Activated naive CD8-positive, alpha-beta T cell treated with anti-CD3 and anti-CD28 coated beads, Interleukin-2, amount 50 U/mL, for 16 hours (primary cell): ENCODE measurements around the gene TNS1.

Experiments
- DNase-seq: peaks from one replicate; pipeline ENCODE4 v3.0.0-alpha.2; 2020; ENCODE audit warnings: low read depth, low spot score

Gene TNS1

DNA sequence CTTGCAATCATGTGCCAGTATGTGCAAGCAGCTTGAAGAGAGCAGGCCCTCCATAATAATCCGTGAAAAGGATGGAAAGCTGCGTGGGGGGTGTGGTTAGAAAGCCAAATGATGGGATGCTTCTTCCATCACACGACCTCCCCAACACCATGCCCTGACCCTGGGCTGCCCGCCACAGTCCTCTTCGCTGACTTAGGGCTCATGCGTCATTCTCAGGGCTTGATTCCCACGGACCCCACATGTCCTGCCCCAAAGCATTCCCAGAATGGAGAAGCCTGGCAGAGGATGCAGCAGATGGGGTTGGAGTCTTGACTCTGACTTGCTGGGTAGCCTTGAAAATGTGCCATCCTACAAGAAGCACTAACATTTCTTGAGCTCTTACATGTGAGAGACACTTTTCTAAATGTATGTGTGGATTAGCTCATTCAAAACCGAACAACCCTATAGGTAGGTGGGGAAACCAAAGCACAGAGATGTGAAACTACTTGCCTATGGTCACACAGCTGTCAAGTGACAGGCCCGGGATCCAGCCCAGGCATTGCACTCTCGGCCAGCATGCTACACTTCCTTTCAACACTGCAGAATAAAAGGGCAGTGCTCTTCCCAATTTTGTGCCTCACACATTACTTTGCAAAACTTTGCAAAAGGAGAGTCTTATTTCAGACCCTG is 3.7 kb downstream of the TNS1 start:
- DNase-seq: no peak

DNA sequence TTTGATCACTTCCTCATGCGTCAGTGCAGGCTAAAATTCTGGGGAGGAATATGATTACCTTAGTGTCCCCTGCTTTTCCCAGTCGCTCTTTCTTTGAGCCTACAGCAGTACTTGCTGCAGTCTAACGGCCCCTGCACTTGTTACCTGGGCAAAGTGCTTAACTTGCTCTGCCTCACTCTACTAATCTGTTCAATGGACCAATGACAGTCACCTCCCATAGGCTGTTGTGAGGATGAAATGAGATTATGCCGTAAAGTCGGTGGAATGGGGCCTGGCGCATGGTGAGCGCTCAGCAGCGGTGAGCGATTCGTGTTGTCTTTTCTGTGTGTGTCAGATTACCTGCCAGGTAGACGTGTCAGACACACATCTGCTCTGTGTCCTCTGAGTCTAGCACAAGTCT is 5.3 kb downstream of the TNS1 start:
- no peak for DNase-seq

GRCh38 chr2:217996361-217996760 is 6.4 kb downstream of the TNS1 start:
- no peak for DNase-seq

DNA sequence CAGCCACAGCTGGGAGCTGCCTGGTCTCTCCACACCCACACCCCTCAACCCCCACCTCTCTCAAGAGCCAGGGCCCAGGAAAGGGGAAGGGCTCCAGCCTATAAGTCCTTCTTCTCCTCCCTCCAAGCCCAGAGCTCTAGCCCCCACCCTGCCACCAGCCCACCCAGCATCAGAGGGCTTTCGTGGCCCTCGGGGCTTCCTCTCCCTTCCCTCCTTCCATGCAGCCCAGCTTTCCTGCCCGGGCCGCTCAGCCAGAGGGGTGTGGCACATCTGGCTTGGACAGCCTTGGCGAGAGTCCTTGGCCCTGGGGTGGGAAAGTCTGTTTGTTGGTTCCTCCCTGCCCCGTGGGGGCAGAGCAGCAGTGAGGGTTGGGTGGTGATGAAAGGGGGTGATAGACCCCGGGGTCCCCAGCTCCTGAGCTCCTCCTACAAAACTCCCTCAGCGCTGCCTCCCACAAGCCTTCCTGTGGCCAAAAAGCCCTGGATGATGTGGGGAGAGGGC is 7.0 kb downstream of the TNS1 start:
- no peak for DNase-seq

- no peak for DNase-seq
These were observed 8.0 kb downstream of the TNS1 start for GRCh38 chr2:217994776-217995274.

DNA sequence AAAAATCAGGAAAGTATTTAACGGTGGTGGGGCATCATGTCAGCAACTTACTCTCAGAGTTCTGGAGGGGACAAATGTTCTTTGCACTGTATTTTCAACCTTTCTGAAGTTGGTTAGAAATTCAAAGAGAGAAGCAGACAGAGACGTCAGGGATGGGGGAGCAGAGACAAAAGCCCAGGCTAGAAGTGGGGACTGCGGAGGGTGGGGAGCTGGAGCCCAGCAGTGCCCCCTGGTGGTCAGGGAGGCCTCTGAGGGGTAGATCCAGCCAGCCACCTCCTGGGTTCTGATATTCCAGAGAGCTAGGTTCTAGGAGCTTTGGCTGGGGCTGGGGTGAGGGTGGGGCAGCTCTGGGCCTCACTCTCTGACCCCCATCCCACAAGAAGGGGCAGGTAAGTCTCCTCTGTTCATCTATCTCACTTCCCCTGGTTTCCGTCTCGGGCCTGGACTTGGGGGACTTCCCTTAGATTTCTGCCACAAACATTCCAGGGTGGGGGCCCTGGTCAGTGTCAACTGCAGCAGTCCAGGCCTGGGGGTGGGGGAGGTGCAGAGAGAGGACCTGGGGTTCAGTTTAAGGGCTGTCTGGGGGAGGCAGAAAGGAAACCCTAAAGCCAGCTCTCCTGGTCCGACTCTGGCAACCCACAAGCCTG is 8.9 kb downstream of the TNS1 start:
- DNase-seq: peak; percentile 30

GRCh38 chr2:217993138-217993537 is 9.7 kb downstream of the TNS1 start:
- DNase-seq: no peak

DNA sequence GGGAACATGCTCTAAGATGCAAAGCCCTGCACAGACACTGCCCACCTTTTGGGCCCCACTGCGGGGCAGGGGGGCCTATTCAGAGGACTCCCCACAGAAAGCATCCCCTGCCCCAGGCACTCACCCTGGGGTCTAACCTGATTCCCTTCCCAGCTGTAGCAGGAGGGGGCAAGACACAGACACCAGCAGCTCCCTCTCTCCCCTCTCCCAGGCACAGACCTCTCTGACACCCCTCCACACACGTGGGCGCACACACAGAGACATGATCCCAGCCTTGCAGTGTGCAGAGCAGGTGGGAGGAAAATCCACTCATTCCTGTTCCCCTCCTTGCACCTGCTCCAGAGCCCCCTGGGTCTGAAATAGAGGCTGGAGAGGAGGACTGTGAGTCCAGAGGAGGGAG is 10.7 kb downstream of the TNS1 start:
- DNase-seq: no peak

DNA sequence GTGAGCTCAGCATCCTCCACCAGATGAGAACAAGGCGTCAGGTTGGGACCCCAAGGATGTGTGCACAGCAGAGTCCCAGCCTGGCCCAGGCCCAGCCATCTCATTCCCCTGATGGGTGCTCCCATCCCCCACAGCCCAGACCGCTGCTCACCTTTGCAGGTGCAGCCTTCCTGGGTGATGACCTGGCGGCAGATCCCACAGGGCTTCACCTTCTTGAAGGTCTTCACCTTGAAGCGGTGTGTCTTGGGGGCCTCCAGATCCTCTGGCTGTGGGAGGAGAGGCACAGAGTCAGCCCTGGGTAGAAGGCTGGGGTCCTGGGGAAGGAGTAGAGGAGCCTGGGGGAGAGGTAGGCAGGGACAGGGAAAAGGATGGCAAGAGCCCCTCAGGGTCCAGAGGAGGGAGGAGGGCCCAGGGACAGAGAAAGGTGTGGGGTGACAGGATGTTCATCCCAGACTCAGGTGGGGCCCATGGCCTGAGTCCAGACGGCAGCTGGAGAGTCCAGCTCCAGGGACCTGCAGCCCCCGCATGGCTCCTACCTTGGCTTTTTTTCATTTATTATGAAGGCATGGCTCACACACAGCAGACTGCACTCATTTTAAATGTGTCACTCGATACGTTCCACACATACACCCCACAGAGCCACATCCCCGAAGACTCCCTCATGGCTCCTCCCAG is 11.9 kb downstream of the TNS1 start:
- no peak for DNase-seq

DNA sequence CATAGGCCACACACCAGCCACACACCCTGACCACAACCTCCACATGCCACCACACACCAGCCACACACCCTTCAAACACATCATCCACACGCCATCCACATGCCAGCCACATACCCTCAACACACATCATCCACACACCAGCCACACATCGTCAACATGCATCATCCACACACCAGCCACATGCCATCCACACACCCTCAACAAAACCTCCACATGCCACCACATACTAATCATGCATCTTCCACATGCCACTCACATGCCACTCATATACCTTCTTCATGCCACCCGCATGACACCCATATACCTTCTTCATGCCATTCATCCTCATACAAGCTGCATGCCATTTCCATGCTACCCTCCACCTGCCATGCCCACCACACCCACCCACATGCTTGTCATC is 12.4 kb downstream of the TNS1 start:
- DNase-seq: no peak

DNA sequence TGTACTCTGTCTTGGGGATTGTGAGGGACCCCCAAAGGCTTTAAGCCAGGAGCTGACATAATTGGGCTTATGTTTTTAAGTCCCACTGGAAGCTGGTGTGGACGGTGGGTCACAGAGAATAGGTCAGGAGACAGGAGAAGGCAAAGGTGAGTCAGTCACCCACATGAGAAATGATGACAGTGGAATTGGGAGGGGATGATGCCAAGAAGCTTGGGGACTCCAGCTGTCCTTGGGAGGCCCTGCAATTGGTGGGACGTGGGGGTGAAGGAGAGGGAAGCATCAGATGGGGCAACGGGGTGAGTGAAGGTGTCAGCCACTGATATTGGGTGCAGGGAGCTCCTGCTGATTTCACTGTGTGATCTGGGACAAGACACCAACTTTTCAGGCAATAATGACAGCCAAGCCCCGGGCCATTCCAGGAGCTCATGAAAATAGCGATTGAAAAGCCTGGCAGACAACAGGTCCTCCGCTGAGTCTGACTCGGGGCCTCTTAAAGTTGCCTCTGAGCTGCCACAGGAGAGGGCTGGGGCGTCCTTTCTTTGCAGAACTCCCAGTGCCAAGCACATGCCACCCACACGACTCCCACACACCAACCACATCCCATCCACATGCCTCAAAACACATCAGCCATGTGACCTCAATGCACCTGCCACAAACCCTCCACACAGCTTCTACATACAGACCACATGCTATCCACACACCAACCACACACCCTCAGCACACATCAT is 13.4 kb downstream of the TNS1 start:
- no peak for DNase-seq

DNA sequence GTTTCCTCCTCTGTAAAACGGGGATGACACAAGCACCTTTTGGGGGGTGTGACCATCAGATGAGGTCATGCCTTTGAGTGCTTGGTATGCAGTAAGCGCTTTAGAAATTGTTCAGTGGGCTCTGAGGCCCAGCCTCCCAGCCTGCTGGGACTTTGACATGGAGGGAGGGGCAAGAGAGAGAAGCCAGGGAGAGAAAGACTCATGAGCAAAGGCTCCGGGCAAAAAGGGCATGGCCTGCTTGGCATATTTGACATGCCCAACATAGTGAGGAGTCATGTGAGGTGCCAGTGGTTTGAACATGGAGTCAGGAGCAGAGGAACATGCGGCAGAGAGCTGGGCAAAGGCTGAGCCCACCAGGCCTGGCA is 14.0 kb downstream of the TNS1 start:
- DNase-seq: no peak

DNA sequence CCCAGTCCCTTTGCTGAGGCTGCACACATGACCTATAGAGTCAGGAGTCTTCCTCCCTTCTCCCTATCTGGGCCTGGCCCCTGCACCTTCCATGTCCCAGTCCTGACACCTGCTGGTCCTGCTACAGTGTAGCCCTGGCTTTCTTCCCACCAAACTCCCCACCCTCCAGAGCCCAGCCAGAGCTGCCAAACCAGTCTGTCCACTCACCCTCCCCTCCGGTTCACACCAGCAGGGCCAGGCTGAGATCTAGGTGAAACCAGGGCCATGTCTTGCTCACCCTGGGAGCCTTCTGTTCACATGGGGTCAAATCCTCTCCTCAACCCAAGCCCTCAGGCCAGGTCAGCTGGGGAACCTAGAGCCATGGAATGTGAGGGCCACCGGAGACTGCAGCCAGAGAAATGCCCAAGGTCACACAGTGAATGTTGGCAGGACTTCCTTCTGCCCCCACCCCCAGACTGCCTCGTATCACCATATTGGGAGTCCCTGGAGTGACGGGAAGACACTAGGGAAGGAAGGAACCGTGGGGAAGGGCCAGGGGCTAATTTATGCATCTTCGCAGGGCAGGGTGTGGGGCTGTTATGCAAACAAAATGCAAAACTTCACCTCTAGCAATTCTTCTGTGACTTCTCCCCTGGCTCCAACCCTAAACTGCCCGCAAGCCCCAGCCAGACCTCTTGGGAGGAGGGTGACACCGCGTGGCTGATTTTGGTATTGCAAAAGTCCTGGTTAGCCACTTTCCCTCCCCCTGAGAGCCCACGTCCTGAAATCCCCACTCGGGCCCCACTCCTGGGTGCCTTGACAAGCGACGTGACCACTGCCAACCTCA is 14.6 kb downstream of the TNS1 start:
- DNase-seq: peak; percentile 11

- DNase-seq: no peak
These were observed 15.4 kb downstream of the TNS1 start for GRCh38 chr2:217987391-217987790.

- DNase-seq: no peak
These were observed 16.4 kb downstream of the TNS1 start for GRCh38 chr2:217986256-217986961.

DNA sequence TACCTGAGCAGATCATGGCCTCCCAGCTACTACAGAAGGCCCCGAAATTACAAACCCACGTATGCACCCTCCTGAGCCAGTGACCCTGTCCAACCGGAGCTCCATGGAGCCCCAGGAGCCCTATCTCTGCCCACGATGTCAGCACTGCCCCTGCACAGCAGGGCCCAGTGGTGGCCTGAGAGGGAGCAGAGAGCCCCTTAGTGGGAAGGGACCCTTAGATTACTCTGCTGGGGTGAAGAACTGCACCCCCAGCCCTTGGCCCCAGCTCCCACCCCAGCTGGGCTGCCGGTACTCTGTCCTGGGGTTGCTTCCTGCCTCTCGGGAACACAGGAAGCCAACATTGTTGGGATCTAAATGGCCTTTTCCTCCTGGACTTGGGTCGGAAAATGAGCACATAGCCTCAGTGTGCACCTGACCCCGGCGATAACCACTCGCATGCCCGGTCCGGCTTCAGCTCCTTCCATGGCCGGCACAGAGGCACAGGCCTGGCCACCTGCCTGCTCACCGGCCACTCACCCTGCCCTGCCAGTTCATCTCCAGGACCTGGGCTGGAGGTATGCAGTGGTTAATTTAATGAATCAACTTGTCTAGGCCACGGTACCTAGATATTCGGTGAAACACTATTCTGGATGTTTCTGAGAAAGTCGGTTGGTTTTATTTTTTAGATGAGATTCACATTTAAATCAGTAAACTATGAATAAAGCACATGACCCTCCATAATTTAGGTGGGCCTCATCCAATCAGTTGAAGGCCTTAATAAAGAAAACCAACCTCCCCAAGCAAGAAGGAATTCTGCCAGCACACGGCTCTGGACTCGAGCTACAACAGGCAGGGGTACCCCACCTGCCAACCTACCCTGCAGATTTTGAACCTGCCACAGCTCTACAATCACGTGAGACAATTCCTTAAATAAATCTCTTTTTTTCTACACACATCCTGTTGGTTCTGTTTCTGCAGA is 19.2 kb downstream of the TNS1 start:
- DNase-seq: no peak

GRCh38 chr2:217981971-217982370 is 20.8 kb downstream of the TNS1 start:
- DNase-seq: no peak

- DNase-seq: no peak
These were observed 21.6 kb downstream of the TNS1 start for GRCh38 chr2:217981084-217981730.

- DNase-seq: no peak
These were observed 22.2 kb downstream of the TNS1 start for GRCh38 chr2:217980591-217980990.
